K562 (cell line): ENCODE data around the gene SLC27A6. TPM values are rescaled to one million over a fixed set of nuclear protein-coding genes. Genes with fewer than 3 reads are reported as not detected.
A peak's percentile ranks its signal among the peaks of the same experiment; 100 is the strongest.

ENCODE experiments used
- CHD2 ChIP-seq: IDR thresholded peaks from 2 replicates; pipeline ENCODE4 v1.6.1; 2011; ENCODE audit warnings: low read depth, low read length
- HSF4 ChIP-seq: fragments of 250-450 bp; sonication (Bioruptor Pico); IDR thresholded peaks from 2 replicates; pipeline ENCODE4 v2.1.2; 2022; ENCODE audit warnings: mild to moderate bottlenecking, moderate library complexity, borderline replicate concordance
- NFIC ChIP-seq: fragments of 450-650 bp; IDR thresholded peaks from 2 replicates; pipeline ENCODE4 v1.6.1; 2017; ENCODE audit warnings: mild to moderate bottlenecking, inconsistent platforms
- POLR2G ChIP-seq: fragments of 200-400 bp; formaldehyde crosslinking; IDR thresholded peaks from 2 replicates; pipeline ENCODE4 v1.6.1; 2017; ENCODE audit warnings: low read depth, mild to moderate bottlenecking, antibody characterized with exemption, low read length, moderate library complexity
- TOE1 ChIP-seq, 2 experiments: fragments of 450-650 bp in 1 of 2; sonication (generic) in 1 of 2; formaldehyde crosslinking in 1 of 2; IDR thresholded peaks; 2 replicates each; pipeline versions ENCODE4 v1.7.1 to v1.8.0; 2016 to 2022; ENCODE audit warnings: borderline replicate concordance in 2 of 2, mild to moderate bottlenecking in 2 of 2, antibody characterized with exemption in 1 of 2, inconsistent platforms in 1 of 2, low read depth in 1 of 2, missing genetic modification reagents in 1 of 2, moderate library complexity in 1 of 2
- ZBTB8A ChIP-seq: fragments of 450-650 bp; IDR thresholded peaks from 2 replicates; pipeline ENCODE4 v1.6.1; 2018; ENCODE audit warnings: mild to moderate bottlenecking, moderate library complexity; ENCODE audit not compliant: partially characterized antibody
- ZNF551 ChIP-seq: fragments of 250-450 bp; sonication (Bioruptor Pico); IDR thresholded peaks from 2 replicates; pipeline ENCODE4 v1.5.0; 2021; ENCODE audit warnings: mild to moderate bottlenecking, moderate library complexity
- ZNF57 ChIP-seq: fragments of 450-650 bp; formaldehyde crosslinking; IDR thresholded peaks from 2 replicates; pipeline ENCODE4 v1.4.0; 2020; ENCODE audit warnings: mild to moderate bottlenecking, moderate library complexity
- ZNF584 ChIP-seq: fragments of 200-800 bp; sonication (Bioruptor generic); IDR thresholded peaks from 2 replicates; pipeline ENCODE4 v1.6.1; 2016; ENCODE audit warnings: low read depth, mild to moderate bottlenecking, missing genetic modification characterization, missing compliant biosample characterization
- polyA plus RNA-seq, 8 experiments: library from polyadenylated mRNA; depleted of rRNA in 4 of 8; stranded (reverse) in 5 of 8; unstranded in 3 of 8; fragments of >200 nt; fragmentation: Nextera tagmentation in 2 of 8; fragmentation: Illumina TruSeq in 1 of 8; extraction: Ambion mirVana in 2 of 8; extraction: Trizol in 1 of 8; gene quantifications; 2 replicates each; pipeline versions ENCODE4 v1.2.1 to v1.2.3, GENCODE V29; 2011 to 2014; ENCODE audit warnings: inconsistent platforms in 1 of 8, missing spikeins in 1 of 8
- total RNA-seq, 7 experiments: library from RNA; depleted of rRNA in 6 of 7; stranded (reverse); fragments of >200 nt in 6 of 7; fragmentation: Illumina TruSeq in 2 of 7; extraction: Trizol in 2 of 7; gene quantifications; 2 replicates each; pipeline versions ENCODE4 v1.2.1 to v1.2.3, GENCODE V29; 2011 to 2021; ENCODE audit warnings: low replicate concordance in 1 of 7
- TF ChIP-seq, protein P1 (sequence below), 2 experiments: fragments of 450-650 bp in 1 of 2; sonication (generic) in 1 of 2; formaldehyde crosslinking in 1 of 2; IDR thresholded peaks in 1 of 2; conservative IDR thresholded peaks in 1 of 2; 2 replicates each; pipeline versions ENCODE4 v1.6.1 to v1.8.1; 2016 to 2023; ENCODE audit warnings: mild to moderate bottlenecking in 2 of 2, moderate library complexity in 2 of 2, inconsistent platforms in 1 of 2, missing genetic modification reagents in 1 of 2
- TF ChIP-seq, protein P2 (sequence below): fragments of 250-450 bp; sonication (Bioruptor Pico); IDR thresholded peaks from 2 replicates; pipeline ENCODE4 v1.4.0; 2020

SLC27A6 gene
- total and polyA plus RNA-seq, 9 of the 15 experiments (the other 6 are each of a cell fraction or from before 2014, with no cell fraction given): 0.56 to 1.9 (median 1.2) TPM

DNA sequence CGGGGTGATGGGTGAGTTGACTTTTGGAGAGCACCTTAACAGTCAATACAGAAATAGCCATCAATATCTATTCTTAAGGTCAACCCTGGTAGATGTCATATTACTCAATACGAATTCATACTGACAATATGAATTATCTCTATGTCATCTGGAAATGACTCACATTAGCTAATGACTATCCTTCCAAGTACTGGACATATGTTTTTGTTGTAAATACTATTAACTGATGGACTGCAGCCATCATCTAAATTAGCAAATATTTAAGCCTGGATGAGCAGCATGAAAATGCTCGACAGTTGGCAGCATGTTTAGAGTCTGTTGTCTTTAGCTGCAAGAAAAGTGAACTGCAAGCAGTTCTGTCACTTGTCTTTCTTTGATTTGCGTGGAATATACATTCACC is 109.6 kb downstream of the SLC27A6 start (continued):
- TF ChIP-seq, protein P1, sequence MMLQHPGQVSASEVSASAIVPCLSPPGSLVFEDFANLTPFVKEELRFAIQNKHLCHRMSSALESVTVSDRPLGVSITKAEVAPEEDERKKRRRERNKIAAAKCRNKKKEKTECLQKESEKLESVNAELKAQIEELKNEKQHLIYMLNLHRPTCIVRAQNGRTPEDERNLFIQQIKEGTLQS (IDR thresholded peaks at IDR 0.05): peak; percentile 52; the same call in 1 of the 2 replicates
- TF ChIP-seq, protein P1 (CRISPR knock-in tag; conservative IDR thresholded peaks at IDR 0.05): no peak
- TF ChIP-seq ZNF57 (CRISPR knock-in tag) (no peak), NFIC (no peak), ZNF584 (CRISPR knock-in tag) (no peak), CHD2 (no peak), ZBTB8A (no peak), POLR2G (no peak), HSF4 (CRISPR knock-in tag) (no peak), TOE1 (IDR thresholded peaks at IDR 0.05; ENCODE audit: borderline replicate concordance) (no peak), TOE1 (CRISPR knock-in tag; IDR thresholded peaks at IDR 0.05; ENCODE audit: borderline replicate concordance, low read depth) (no peak), ZNF551 (CRISPR knock-in tag) (no peak)
- TF ChIP-seq, protein P2, sequence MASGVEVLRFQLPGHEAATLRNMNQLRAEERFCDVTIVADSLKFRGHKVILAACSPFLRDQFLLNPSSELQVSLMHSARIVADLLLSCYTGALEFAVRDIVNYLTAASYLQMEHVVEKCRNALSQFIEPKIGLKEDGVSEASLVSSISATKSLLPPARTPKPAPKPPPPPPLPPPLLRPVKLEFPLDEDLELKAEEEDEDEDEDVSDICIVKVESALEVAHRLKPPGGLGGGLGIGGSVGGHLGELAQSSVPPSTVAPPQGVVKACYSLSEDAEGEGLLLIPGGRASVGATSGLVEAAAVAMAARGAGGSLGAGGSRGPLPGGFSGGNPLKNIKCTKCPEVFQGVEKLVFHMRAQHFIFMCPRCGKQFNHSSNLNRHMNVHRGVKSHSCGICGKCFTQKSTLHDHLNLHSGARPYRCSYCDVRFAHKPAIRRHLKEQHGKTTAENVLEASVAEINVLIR (CRISPR knock-in tag): no peak
